GM23248 (cell line): ENCODE data around the gene GLRX5.

Experiments used
- EZH2 ChIP-seq: fragments of 200-600 bp; sonication (generic); IDR thresholded peaks from 2 replicates; pipeline ENCODE4 v1.6.1; 2018; ENCODE audit warnings: antibody characterized with exemption, mild to moderate bottlenecking; ENCODE audit not compliant: insufficient read depth, poor library complexity, severe bottlenecking
- EZH2phosphoT487 ChIP-seq: fragments of 200-600 bp; sonication (generic); IDR thresholded peaks from 2 replicates; pipeline ENCODE4 v1.6.1; 2018; ENCODE audit warnings: antibody characterized with exemption, moderate library complexity, mild to moderate bottlenecking, low read depth; ENCODE audit not compliant: insufficient read depth

GRCh38 chr14:95495538-95496025 is 39.3 kb upstream of the GLRX5 start:
- TF ChIP-seq EZH2phosphoT487 (no peak), EZH2 (no peak)
